GM19043 (cell line): ENCODE measurements around the gene FKBP11.

Experiments used
- ATAC-seq: cut with Tn5 transposase; IDR thresholded peaks from one replicate; pipeline ENCODE4 v1.9.1; 2021; ENCODE audit warnings: low read depth; ENCODE audit not compliant: unreplicated experiment

Gene FKBP11

DNA sequence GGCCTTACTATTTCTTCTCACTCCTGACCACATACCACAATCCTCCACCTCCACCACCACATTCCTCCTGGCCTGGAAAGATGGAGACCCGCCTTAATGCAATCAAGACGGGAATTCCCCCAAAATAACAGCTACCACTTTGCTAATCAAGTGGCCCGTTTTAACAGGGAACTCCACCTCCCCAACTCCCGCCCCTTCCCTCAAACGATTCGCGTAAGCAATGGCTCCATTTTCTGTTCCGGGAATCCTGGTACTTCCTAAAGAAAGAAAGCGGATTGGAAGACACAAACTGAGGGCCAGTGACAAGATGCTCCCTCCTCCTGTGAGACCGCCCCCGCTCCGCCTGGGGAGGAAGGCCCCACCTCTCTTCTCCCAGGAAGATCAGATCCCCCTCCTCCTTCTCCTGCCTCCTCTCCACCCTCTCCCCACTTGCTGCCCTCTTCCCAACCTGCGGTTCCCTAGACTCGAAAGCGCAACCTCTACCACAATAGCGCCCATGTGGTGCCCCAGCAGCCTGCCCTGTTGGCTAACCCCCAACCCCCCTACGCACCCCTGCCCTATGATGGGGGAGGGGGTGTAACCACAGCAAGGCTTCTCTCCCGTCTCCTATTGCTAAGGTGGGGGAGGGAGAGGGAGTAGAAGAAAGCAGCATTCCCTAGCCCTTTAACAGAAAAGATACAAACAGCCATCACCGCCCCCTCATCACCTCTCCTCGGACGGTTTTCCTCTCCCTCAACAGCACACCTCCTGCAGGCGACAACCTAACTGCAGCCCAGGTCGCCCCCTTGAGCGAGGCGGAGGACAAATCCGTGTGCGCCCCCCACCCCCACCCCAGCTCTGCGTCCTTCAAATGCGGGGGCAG is 31.2 kb upstream of the FKBP11 start:
- ATAC-seq: peak; percentile 16

DNA sequence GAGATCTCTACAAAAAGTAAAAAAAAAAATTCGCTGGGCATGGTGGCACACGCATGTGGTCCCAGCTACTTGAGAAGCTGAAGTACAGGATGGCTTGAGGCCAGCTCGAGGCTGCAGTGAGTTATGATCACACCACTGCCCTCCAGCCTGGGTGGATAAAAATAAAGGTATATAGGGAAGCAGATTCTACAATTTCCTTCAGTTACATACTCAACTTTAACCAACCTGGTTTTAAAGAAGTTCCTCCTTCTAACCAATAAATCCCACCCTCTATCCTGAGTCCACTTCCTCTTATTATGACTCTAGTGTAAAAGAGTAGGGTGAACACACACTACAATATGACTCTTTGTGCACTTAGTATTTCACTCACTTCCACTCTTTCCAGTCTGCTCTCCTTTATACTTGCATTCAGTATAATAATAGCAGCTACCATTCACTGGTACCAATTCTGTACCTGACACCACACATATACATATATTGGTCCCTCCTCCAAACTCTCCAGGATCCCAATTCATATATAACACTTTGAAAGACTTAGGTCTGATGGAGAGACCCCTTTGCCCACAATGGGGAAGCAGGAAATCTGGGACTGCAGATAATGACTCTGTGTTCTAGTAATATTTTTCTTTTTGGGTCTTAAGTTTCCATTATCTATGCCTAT is 29.7 kb upstream of the FKBP11 start:
- ATAC-seq: no peak

DNA sequence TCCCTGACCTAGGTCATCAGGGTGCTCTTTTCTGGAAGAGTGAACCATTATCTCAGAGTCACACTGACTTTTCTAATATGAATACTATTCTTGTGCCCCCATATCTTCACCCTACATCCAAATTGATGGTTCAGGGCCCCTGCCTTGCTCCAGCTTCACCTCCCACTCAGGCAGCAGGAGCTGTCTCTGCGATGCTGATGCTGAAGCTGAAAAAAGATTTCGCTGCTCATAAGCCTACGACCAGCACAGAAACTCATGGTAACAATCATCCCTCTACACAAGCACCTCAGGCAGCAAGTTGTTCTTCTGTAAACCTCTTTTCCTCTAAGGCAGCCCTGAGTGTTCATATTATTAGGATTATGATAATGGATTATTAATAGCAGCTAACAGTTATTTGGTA is 28.8 kb upstream of the FKBP11 start:
- no peak for ATAC-seq

DNA sequence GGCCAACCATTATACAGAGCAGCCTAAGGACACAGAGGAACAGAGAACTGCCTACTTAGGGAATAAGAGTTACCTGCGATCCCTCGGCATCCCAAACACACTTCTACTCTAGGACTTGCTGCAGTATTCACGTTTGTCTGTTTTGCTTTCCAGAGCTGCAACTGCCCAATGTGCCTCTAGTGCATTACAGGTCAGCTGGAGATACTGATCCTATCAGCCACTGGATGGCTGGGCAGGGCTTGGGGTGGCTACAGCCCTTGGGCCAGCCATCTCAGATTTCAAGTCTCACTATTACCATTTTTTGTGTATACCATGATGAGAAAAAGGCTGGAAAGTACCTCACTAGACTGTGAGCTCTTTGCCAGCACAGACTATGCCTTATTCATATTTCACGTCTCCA is 27.4 kb upstream of the FKBP11 start:
- ATAC-seq: no peak

DNA sequence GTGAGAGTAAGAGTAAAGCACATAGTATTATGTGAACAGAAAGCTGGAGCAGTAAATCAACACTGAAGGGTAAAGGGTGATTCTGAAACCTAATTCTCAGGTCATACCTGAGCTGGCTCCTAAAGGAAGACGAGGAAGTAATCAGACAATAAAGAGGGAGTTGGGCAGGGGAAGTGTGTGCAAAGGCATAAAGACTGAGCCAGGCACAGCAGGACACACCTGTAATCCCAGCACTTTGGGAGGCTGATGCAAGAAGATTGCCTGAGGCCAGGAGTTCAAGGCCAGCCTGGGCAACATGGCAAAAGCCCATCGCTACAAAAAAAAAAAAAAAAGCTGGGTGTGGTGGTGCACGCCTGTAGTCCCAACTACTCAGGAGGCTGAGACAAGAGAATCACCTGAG is 22.4 kb upstream of the FKBP11 start:
- ATAC-seq: no peak

DNA sequence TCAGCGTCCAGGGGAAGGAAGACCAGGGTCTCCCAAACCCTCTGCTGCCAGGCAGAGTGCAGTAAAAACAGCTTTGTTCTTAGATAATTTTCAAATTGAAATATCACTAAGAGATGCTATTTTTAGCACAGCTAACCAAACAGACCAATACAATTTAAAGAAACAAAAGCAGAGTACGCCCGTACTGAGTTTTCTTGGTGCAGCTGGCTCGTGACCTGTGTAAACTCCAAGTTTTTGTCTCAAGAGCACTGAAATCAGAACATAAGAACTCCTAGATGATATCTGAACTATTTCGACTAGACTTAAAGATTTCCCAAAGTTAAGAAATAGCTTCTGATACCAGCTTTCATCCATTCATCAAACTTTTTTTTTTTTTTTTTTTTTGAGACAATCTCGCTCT is 21.7 kb upstream of the FKBP11 start:
- ATAC-seq: no peak

DNA sequence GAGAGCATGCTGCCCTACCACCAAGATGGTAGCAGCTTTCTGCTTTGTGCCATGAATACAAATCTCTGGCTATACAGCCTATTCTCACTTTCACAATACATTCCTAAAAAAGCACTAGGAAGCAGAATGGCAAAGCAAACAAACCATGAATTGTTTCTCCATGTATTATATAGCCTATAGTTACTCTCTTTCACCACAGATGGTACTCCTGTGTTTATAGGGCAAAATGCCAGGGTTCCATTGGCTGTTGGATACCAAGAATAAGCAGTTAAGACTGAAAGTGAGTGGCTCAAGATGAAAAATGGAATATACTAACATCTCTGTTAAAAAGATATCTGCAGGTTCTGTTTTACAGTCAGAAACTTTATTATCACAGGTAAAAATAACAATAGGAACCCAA is 20.9 kb upstream of the FKBP11 start:
- ATAC-seq: no peak

DNA sequence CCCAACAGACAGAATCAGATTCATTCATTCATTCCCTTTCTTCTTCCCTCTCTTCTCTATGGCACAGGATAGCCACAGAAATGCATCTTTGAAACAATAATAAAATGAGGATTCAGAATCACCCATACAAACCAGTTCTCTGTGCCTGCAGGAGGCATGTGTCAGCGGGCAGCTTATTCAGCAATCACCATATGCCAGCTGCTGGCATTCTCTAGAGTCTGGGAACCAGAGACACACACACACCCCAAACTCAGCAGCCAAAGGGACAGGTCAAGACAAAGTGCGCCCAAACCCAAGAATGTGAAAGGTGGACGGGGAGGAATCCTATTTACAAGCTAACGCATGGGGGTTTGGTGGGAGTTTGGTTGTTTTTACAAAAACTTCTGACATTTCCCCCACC is 17.9 kb upstream of the FKBP11 start:
- ATAC-seq: no peak

DNA sequence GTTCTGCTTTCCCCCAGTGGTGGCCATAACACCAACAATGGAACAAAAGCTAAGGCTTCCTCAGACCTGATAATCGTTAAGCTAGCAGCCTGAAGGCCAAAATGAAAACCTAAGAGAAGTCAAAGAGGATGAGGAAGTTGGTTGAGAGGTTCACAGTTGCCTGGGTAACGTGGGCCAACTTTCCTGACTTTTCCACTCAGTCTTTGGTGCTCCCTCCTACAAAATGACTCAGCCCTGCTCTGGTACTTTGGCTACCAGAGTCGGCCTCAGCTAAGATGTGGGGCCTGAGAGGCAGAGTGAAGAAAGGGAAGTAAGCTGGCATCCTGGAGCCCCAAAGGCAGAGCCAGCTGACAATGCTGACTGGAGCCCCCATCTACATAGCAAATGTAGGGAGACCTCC is 14.9 kb upstream of the FKBP11 start:
- ATAC-seq: no peak

DNA sequence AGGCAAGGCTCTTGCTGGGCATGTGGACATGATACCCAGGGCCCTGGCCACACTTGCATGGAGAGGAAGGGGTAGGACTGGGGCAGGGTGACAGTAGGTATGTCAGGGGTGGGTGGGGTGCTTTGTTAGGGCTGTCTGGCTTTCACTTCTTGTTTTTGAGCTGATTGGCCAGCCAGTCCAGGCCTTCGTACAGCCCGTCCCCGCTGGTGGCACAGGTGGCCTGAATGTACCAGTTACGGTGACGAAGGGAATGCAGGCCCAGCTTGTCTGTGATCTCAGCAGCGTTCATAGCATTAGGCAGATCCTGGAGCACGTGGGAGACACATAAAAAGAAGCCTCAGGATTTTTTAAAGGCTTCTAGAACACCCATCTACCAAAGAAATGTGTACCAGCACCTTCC is 13.5 kb upstream of the FKBP11 start:
- ATAC-seq: no peak

DNA sequence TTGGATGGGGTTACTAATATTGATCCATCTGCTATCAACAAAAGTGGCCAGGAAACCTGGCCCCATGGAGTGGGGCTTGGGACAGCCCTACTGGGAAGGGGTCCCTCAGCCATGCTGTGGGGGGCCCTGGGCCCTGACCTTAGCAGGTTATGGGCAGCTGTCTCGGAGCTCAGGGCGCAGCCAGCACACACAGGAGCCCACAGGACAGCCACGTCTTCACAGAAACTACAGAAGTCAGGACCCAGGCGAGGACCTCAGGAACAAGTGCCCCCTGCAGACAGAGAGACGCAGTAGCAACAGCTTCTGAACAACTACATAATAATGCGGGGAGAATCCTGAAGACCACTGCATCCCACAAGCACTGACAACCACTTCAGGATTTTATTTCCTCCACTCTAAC is 11.9 kb upstream of the FKBP11 start:
- ATAC-seq: no peak

DNA sequence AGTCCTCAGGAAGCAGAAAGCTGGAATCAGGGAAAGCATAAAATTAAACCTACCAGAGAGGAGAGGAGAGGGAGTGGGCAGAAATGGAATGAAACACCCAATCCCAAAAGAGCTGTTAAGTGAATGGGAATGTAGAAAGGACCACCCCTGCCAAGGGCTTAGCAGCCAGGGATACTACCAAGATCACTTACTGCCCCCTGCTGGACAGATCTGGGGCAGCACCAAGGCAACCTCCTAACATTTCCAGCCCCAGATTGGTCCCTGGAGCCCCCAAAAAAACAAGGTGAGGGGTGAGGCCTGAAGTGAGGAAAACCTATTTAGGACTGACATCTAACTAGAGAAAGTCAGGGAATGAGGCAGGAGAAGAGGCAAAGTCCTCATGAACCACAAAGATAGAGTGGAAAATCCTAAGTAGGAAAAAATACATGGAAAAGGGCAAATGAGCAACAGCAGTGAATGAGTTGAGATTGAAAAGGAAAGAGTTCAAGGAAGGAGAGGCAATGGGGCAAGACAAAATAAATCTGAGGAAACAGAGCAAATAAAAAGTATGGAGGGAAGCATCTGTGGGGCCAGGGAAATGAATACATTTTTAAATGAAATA is 11.2 kb upstream of the FKBP11 start:
- ATAC-seq: no peak

DNA sequence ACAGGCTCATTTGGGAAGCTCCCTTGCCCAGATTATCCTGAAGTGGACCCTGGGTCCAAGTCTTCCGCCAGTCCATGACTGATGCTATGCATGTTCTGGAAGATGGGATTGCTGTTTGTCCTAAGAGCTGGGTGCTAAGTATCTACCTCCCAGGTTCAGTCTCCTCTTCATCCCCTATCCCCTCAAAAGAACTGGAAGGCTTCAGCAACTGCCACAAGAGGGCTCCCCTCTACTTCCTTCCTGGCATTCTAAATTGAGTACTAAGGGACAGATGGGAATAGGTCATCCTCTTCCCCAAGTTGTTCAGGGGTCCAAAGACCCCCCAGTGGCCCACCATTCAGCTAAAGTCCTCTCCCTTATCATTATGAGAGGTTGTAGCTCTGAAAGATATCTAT is 9.0 kb upstream of the FKBP11 start:
- ATAC-seq: no peak

DNA sequence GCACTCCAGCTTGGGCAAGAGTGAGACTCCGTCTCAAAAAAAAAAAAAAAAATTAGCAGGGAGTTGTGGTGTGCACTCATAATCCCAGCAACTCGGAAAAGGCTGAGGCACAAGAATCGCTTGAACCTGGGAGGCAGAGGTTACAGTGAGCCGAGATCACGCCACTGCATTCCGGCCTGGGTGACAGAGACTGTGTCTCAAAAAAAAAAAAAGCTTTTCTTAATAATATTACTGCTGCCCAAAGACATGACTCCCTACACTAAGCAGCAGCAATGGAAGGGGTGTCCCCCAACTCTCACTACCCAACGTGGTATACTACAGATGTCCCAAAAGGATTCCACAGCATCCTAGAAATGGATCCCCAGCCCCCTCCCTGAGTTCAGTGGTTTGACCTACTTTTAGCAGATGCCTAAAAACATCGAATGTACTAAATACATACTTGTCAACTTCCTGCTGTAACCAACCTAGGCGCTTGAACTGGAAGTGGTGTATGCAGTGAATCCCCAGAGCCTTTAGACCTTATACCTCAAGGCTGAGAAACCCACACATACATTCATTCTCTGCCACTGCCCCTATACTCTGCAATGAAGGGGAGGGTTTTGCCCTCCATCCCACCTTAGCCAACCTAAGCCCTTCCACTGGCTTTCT is 8.5 kb upstream of the FKBP11 start:
- no peak for ATAC-seq

DNA sequence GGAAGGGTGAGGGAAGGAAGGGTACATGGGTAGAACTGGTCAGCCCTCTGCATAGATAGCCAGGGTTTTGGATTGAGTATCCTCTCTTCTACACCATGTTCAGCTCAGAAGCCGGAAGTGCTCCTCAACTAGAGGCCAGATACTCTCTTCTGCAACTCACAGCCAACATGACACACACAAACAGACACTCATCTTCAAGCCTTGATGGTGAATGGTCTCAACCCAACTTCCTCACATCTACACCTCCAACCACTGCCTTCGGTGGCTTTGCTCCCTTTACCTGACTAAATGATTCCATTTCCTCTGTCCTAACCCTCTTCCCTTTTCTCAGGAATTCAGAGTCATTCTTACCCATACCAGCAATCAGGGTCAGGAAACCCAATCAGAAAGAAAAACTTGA is 7.6 kb upstream of the FKBP11 start:
- ATAC-seq: no peak

DNA sequence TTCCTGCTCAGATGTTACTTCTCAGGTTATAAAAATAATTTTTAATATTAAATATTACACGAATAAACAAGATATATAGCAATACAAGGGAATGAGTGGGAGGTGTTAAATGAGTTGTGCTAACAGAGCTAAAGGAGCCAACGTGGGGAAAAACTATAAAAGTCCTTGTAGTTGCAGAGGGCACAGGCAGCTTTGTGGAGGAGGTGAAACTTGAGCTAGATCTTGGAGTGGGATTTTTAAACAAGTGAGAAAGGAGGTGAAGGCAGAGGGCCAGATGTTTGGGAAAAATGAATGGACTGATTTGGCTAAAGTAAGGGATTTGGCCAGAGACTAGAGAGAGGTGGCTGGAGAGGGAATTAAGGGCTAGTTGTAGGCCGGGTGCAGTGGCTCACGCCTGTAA is 5.2 kb upstream of the FKBP11 start:
- no peak for ATAC-seq

DNA sequence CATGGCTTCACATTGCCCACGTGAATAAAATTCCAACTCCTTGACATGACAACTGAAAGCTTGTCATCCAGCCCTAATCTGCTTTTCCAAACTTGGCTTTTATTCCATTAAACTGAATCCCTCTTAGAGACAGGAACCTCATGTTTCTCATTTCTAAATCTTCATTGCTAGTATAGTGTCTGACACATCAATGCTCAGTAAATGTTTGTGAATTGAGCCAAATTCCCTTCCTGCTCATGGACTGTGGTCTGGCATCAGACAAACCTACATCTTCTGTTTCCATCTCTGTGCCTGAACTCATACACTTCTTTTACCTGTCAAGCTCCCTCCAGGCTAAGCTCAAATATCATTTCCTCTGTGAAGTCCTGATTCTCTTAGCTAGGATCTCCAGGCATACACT is 4.3 kb upstream of the FKBP11 start:
- ATAC-seq: no peak

DNA sequence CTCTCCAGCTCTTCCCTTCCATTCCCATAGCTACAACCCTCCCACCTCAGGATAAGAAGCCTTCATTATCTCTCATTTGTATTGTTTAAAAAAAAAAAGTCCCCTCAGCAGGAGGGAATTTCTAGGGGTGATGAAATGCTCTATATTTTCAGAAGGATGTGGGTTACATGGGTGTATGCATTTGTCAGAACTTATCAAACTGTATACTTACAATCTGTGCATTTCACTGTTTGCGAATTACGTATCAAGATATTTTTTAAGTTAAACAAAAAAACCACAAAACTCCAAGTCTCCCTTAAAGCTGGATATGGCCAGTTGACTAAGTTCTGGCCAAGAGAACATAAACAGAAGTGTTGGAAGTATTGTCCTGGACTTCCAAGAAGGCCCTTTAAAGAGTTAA is 2.0 kb upstream of the FKBP11 start:
- ATAC-seq: no peak

DNA sequence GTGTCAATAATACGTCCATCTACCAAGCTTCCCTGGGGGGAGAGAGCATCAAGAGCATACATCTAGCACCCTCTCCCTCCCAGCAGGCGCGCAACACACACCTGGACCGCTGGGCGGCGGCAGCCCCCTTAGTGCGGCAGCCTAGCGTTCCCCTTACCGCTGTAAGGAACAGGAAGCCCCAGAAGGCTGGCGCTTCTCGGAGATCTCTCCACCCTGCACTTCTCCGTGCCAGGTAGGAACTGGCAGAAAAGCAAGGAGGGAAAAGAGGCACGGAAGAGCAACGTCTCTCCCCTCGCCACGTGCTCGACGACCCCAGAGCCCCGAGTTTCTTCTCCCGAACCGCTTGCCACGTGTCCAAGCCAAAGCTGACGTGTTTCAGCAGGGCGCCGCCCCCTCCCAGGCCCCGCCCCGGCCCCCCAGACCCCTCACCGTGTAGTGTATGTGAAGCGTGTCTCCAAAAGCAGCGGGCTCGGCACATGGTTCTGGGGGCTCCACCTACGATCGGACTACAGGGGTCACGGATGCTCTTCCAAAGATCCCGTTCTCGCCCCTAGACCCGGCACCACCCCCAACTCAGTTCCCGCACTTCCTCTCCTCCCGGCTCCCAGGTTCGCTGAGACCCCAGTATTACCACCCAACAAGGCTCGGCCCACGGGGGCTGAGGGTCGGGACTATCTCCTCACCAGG is 532 bp downstream of the FKBP11 start:
- peak; percentile 85 for ATAC-seq

DNA sequence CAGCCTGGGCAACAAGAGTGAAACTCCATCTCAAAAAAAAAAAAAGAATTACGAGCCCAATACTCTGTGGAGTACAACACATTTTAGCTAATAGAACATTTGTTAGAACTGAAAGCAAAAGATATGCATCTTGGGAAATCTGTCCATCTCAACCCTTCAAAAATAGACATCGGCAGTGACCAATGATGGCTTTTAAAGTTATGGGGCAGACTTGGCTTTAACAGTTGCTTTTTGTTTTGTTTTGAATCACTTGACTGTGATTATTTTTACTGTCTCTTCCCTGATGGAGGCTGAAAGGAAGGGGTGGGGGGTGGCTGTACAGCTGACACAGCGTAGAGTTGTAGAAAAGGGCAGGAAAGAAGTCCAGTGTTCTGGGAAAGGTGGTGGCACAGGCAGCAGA is 2.2 kb downstream of the FKBP11 start:
- ATAC-seq: no peak
